ENCODE data around the gene CHST4.

CHST4 gene

DNA sequence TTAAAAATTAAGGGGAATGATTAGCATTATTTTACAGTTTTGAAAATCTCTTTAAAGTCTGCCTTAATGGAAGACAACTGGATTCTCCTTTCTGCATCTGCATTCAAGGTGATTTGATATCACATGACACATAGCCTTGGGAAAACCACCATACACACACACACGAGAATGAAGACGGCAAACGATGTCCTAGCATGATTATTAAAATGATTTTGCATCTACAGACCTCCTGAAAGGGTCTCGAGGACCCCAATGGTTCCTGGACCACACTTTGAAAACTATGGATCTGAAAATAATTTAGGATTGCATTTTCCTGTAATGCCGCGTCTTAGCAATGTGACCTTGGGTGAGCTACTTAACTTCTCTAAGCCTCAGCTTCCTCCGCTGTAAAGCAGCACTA is 11.8 kb upstream of the CHST4 start:
- TF ChIP-seq, protein P1, sequence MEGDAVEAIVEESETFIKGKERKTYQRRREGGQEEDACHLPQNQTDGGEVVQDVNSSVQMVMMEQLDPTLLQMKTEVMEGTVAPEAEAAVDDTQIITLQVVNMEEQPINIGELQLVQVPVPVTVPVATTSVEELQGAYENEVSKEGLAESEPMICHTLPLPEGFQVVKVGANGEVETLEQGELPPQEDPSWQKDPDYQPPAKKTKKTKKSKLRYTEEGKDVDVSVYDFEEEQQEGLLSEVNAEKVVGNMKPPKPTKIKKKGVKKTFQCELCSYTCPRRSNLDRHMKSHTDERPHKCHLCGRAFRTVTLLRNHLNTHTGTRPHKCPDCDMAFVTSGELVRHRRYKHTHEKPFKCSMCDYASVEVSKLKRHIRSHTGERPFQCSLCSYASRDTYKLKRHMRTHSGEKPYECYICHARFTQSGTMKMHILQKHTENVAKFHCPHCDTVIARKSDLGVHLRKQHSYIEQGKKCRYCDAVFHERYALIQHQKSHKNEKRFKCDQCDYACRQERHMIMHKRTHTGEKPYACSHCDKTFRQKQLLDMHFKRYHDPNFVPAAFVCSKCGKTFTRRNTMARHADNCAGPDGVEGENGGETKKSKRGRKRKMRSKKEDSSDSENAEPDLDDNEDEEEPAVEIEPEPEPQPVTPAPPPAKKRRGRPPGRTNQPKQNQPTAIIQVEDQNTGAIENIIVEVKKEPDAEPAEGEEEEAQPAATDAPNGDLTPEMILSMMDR (conservative IDR thresholded peaks at IDR 0.05; ENCODE audit: control insufficient read depth, insufficient read depth, low read depth, low read length), result no peak
- no peak overlapping the region for H3K4me3 ChIP-seq (ENCODE audit: control insufficient read depth, low read depth, low read length)
- no peak for DNase-seq (ENCODE audit: low read depth)

DNA sequence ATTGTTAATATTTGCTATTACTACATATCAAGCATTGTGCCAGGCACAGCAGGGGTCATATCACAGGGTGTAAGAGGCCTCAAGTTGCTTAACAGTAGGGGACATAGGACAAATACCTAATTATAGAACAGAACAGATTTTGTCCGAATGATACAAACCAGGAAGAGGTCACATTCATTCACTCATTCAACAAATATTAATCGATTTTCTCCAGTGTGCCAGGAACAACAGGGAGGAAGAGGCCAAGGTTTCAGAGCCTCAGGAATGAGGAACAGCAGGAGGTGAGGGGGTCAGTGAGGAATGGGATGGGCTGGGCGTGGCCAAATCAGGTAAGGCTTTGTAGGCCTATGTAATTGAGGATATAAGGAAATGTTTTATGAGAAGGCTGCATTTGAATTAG is 11.2 kb upstream of the CHST4 start:
- no peak for DNase-seq (ENCODE audit: low read depth)
- TF ChIP-seq, protein P1 (conservative IDR thresholded peaks at IDR 0.05; ENCODE audit: control insufficient read depth, insufficient read depth, low read depth, low read length), result no peak
- H3K4me3 ChIP-seq (ENCODE audit: control insufficient read depth, low read depth, low read length), result no peak overlapping the region

DNA sequence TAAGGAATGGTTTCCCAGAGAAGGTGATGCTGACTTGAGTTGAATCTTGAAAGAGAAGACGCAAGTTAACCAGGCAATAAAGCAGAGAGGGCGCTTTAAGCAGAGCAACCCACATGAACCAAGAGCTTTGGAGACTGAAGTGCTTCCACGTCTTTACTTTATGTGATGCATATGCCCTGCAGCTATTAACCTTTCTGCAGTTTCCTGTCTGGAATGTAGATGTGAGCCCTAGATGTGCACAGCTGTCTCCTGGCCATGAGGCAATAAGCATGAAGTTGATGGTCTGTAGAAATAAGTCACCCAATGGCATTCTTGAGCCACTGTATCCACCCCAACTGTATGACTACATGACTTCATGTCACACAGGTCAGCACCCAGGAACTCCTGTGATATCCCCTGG is 5.7 kb upstream of the CHST4 start:
- no peak for DNase-seq (ENCODE audit: low read depth)
- TF ChIP-seq, protein P1 (conservative IDR thresholded peaks at IDR 0.05; ENCODE audit: control insufficient read depth, insufficient read depth, low read depth, low read length), result no peak
- no peak overlapping the region for H3K4me3 ChIP-seq (ENCODE audit: control insufficient read depth, low read depth, low read length)

DNA sequence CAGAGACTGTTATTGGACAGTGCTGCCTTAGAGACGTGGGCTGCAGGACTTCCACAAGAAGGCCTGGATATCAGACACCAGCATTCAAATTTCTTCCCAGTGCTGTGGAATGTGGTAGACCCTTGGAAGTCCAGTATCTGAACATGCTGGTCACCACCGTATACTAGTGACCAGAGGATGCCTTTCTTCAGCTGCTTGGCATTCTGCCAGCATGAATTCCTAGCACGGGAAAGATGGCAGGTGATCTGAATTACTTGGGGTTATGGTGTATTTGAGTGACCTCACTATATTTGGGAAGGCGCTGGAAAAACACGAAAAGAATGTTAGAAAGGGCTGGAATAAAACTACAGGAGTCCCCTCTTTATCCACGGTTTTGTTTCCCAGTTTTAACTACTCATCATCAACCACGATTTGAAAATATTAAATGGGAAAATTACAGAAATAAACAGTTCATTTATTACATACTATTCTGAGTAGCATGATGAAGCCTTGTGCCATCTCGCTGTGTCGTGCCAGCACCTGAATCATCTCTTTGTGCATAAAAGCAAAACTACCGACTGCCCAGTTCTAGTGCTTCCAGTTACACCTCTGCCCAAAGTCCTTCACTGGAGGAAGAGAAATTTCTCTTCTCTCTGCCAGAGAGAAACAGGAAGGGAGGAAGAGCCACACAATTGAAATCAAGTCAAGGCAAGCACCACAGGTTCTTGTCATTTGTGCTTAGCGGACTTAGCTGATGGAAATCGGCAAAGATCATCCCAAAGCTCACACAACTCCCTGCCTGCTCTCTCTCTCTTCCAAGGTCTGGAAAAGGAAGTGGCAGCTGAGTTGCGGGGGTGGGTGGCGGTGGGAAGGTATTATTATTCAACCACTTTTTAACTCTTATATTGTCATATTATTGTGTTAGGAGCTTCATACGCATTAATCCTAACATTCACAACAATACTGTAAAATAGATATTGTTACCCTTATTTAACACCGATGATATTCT is 1.4 kb upstream of the CHST4 start:
- TF ChIP-seq, protein P1 (conservative IDR thresholded peaks at IDR 0.05; ENCODE audit: control insufficient read depth, insufficient read depth, low read depth, low read length), result no peak
- H3K4me3 ChIP-seq (ENCODE audit: control insufficient read depth, low read depth, low read length), result no peak overlapping the region
- no peak for DNase-seq (ENCODE audit: low read depth)

DNA sequence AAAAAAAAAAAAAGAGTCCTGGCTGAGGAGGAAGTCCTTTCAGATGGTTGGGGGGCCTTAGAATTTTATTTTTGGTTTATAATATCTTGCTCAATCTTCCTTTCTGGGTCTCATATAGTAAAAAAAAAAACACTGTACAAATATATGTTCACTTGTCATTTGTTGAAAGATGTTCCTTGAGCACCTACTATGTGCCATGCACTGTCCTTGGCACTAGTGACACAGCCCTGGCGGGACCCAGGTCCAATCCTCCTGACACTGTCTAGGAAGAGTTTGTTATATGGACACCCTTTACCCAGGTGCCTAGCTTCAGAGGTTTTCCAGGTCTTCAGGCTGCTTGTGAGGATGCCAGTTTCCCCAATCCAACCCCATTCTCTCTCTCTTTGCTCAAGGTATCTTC is 2.0 kb downstream of the CHST4 start:
- no peak overlapping the region for H3K4me3 ChIP-seq (ENCODE audit: control insufficient read depth, low read depth, low read length)
- no peak for DNase-seq (ENCODE audit: low read depth)
- TF ChIP-seq, protein P1 (conservative IDR thresholded peaks at IDR 0.05; ENCODE audit: control insufficient read depth, insufficient read depth, low read depth, low read length), result no peak

DNA sequence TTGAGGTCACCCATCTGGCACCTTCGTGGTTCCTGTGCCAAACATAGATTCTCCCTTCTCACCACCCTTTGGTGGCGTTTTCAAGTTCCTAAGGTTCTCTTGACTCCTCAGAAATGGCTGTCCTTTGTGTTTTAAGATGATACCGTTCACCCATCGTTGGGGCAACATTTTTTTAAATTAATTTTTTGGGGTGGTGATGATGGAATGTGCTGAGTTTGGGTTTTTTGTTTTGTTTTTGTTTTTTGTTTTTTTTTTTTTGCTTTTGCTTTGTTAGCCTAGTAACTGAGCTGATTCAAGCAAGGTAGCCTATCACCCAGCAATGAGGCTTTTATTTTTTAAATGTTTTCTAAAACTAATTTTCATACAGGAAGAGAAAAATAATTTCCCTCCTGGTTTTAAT is 2.6 kb downstream of the CHST4 start:
- TF ChIP-seq, protein P1 (conservative IDR thresholded peaks at IDR 0.05; ENCODE audit: control insufficient read depth, insufficient read depth, low read depth, low read length), result no peak
- no peak for DNase-seq (ENCODE audit: low read depth)
- H3K4me3 ChIP-seq (ENCODE audit: control insufficient read depth, low read depth, low read length), result no peak overlapping the region

Data from fibroblast of mammary gland (primary cell).